ENCODE data around the gene MT1G. TPM values are rescaled to one million over a fixed set of nuclear protein-coding genes. Genes with fewer than 3 reads are reported as not detected.
"Not testable (repeated sequence)": the region's sequence is repeated elsewhere in the genome, so short reads cannot be mapped to it uniquely, and the experiment has no call there.

The MT1G gene
- total RNA-seq, 1 experiment from 2014 or later = 2.2 TPM

DNA sequence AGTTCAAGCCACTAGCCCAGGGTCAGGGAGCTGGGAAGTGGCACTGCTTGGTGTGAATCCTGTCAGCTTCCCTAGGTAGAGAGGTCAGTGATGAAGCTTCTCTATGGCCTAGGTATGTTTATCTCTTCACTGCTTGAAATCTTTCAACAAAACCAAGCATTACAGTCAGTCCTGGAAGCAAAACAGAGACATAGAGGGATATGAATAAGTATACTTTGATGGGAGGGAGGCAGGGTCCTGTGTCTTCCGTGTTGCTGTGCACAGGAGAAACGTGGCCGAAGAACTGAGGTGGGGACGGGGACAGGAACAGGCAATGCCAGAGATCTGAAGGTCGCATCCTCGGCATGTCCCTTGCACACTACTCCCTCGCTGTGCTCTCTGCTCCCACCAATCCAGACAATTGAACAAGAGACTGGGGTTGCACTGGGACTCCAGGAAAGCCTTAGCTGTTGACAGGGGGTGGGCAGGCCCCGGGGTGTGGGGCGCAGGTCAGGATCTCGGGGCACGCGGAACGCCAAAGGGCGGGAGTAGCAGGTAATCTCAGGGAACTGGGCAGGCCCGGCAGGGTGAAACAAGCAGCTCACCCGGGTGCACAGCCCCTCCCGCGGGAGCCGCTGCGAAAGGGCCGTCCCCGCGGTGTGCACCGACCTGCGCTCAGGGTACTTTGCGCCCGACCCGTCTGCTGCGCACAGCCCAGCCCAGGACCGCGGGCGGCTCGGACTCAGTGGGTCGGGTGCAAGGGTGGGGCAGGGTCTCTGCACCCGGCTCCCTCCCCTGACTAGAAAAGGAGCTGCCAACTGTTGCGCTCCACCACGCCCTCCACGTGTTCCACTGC lies 1.4 kb upstream of the MT1G start, which contains the start of gene MT1H:
MT1H (plus strand) TSS at position 810 of the 835 bp plus-strand sequence. CDS start 71 bp downstream, outside the sequence.
- DNase-seq (ENCODE audit: low read depth, low spot score) (no peak), ATAC-seq (no peak)
- Histone ChIP-seq H3K4me1 (ENCODE audit: control insufficient read depth, insufficient read depth, low read length) (no peaks in the 10 kb centered on the region), H3K27ac (ENCODE audit: low read length) (no peak within 1 kb of the TSS), H3K27me3 (ENCODE audit: control insufficient read depth, insufficient read depth, low read length) (no peaks in the 10 kb centered on the region), H3K36me3 (ENCODE audit: control insufficient read depth, insufficient read depth, low read length) (no peaks in the 10 kb centered on the region), H3K9me3 (ENCODE audit: control insufficient read depth, insufficient read depth, low read depth, low read length) (no peaks in the 10 kb centered on the region), H3K4me3 (ENCODE audit: low read depth in 2 of 2, low read length in 2 of 2) (no peak within 1 kb of the TSS)
- ChIA-PET POLR2A (interaction anchor here (0.6 kb wide), 1 partner anchor 43 kb away, joined by 3 read pairs; no protein-coding TSS in a partner anchor), CTCF (no interaction called here)
- in situ Hi-C loops (cut with HindIII; ENCODE audit: low pct_unique_long_range_greater_than_20kb, low sequenced_read_pairs) = no loop called here
- TF ChIP-seq POLR2AphosphoS5 (IDR thresholded peaks at IDR 0.05; ENCODE audit: low read depth, low read length) (no peak), SIN3A (IDR thresholded peaks at IDR 0.05; ENCODE audit: borderline replicate concordance, insufficient read depth, low read depth, low read length) (no peak), TCF7L2 (IDR thresholded peaks at IDR 0.05; ENCODE audit: low read depth, low read length) (no peak)
- TF ChIP-seq, protein P1, sequence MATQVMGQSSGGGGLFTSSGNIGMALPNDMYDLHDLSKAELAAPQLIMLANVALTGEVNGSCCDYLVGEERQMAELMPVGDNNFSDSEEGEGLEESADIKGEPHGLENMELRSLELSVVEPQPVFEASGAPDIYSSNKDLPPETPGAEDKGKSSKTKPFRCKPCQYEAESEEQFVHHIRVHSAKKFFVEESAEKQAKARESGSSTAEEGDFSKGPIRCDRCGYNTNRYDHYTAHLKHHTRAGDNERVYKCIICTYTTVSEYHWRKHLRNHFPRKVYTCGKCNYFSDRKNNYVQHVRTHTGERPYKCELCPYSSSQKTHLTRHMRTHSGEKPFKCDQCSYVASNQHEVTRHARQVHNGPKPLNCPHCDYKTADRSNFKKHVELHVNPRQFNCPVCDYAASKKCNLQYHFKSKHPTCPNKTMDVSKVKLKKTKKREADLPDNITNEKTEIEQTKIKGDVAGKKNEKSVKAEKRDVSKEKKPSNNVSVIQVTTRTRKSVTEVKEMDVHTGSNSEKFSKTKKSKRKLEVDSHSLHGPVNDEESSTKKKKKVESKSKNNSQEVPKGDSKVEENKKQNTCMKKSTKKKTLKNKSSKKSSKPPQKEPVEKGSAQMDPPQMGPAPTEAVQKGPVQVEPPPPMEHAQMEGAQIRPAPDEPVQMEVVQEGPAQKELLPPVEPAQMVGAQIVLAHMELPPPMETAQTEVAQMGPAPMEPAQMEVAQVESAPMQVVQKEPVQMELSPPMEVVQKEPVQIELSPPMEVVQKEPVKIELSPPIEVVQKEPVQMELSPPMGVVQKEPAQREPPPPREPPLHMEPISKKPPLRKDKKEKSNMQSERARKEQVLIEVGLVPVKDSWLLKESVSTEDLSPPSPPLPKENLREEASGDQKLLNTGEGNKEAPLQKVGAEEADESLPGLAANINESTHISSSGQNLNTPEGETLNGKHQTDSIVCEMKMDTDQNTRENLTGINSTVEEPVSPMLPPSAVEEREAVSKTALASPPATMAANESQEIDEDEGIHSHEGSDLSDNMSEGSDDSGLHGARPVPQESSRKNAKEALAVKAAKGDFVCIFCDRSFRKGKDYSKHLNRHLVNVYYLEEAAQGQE (IDR thresholded peaks at IDR 0.05; ENCODE audit: insufficient read depth in 1 of 2, low read depth in 2 of 2, low read length in 1 of 2) = no peak
- TF ChIP-seq, protein P2, sequence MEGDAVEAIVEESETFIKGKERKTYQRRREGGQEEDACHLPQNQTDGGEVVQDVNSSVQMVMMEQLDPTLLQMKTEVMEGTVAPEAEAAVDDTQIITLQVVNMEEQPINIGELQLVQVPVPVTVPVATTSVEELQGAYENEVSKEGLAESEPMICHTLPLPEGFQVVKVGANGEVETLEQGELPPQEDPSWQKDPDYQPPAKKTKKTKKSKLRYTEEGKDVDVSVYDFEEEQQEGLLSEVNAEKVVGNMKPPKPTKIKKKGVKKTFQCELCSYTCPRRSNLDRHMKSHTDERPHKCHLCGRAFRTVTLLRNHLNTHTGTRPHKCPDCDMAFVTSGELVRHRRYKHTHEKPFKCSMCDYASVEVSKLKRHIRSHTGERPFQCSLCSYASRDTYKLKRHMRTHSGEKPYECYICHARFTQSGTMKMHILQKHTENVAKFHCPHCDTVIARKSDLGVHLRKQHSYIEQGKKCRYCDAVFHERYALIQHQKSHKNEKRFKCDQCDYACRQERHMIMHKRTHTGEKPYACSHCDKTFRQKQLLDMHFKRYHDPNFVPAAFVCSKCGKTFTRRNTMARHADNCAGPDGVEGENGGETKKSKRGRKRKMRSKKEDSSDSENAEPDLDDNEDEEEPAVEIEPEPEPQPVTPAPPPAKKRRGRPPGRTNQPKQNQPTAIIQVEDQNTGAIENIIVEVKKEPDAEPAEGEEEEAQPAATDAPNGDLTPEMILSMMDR (IDR thresholded peaks at IDR 0.05) = no peak
- no TSS peak for BruUV-seq (replicated peaks)
- intact Hi-C loops (cut with micrococcal nuclease; ENCODE audit: unreplicated experiment) = no loop called here

DNA sequence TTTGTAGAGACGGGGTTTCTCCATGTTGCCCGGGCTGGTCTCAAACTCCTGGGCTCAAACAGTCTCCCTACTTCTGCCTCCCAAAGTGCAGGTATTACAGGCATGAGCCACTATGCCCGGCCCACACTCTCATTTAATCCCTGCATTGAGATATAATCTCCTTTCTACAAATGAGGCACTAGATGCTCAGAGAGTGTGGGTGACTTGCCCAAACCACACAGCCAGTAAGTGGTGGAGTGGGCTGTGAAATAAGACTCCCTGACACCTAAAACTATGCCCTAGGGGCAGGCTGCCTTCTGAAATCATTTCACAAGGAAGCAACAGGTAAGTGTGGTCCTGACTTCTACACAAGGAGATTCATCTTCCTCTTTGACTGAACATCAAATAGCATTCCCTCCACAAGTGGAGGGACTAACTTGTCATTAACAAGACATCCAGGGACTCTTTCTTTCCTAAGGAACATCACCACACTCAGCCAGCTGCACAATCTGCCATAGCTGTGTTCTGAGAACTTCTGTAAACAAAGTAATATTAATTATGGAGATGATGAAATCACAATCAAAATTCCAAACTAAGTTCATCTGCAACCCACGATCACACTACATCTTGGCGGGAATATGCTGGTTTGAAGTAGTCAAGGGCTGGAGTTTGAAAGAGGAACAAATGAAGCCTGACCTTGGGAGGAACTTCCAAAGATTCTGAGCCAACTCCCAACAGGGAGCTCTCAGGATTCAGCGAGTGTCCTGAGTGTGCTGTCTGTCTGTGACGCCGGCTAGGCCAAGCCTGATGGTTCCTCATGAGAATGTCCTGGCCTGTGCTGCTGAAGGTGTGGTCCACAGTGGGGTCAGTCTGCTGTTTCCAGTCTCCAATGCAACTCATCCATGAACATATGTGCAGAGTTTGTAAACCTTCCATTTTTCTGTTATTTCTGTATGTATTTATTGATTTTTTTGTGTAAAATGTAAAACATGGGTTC lies 2.3 kb downstream of the MT1G start:
- H3K9me3 ChIP-seq (ENCODE audit: control insufficient read depth, insufficient read depth, low read depth, low read length); H3K27ac ChIP-seq (ENCODE audit: low read length); H3K4me1 ChIP-seq (ENCODE audit: control insufficient read depth, insufficient read depth, low read length); H3K36me3 ChIP-seq (ENCODE audit: control insufficient read depth, insufficient read depth, low read length); intact Hi-C loops (cut with micrococcal nuclease; ENCODE audit: unreplicated experiment); DNase-seq (ENCODE audit: low read depth, low spot score); H3K27me3 ChIP-seq (ENCODE audit: control insufficient read depth, insufficient read depth, low read length); CTCF ChIA-PET; BruUV-seq (replicated peaks); in situ Hi-C loops (cut with HindIII; ENCODE audit: low pct_unique_long_range_greater_than_20kb, low sequenced_read_pairs); H3K4me3 ChIP-seq (ENCODE audit: low read depth in 2 of 2, low read length in 2 of 2); ATAC-seq; POLR2A ChIA-PET: not testable (repeated sequence)

Data from Panc1 (cell line).